AG09309 (cell line): Measurements from ENCODE around the gene TGFBR2.

Experiments
- DNase-seq: peaks from one replicate; pipeline ENCODE4 v3.0.0-alpha.2; 2010; ENCODE audit warnings: low read depth
- H3K4me3 ChIP-seq: 2 replicates; pipeline ENCODE4 v1.5.1; 2011; ENCODE audit warnings: mild to moderate bottlenecking, low read depth, low read length, moderate library complexity; ENCODE audit not compliant: control insufficient read depth
- CTCF ChIP-seq: IDR thresholded peaks from 2 replicates; pipeline ENCODE4 v1.5.1; 2011; ENCODE audit warnings: mild to moderate bottlenecking, low read depth, low read length, inconsistent platforms; ENCODE audit not compliant: insufficient read depth, control insufficient read depth; ENCODE audit errors: missing control alignments

TGFBR2 gene

GRCh38 chr3:30646961-30647752, 40.8 kb downstream of the TGFBR2 start:
- TF ChIP-seq CTCF = no peak
- H3K4me3 ChIP-seq = no peak overlapping the region
- no peak for DNase-seq

GRCh38 chr3:30648670-30649357, 42.4 kb downstream of the TGFBR2 start:
- no peak for TF ChIP-seq CTCF
- H3K4me3 ChIP-seq = no peak overlapping the region
- DNase-seq = no peak

- H3K4me3 ChIP-seq = no peak overlapping the region
- DNase-seq = no peak
- TF ChIP-seq CTCF = no peak
Measured at GRCh38 chr3:30649572-30650318, 43.3 kb downstream of the TGFBR2 start.

GRCh38 chr3:30650348-30650995, 44.1 kb downstream of the TGFBR2 start:
- H3K4me3 ChIP-seq = no peak overlapping the region
- no peak for TF ChIP-seq CTCF
- no peak for DNase-seq

GRCh38 chr3:30654269-30654668, 47.9 kb downstream of the TGFBR2 start:
- no peak for TF ChIP-seq CTCF
- no peak overlapping the region for H3K4me3 ChIP-seq
- no peak for DNase-seq

- no peak for TF ChIP-seq CTCF
- no peak overlapping the region for H3K4me3 ChIP-seq
- no peak for DNase-seq
Measured at GRCh38 chr3:30655187-30655812, 48.9 kb downstream of the TGFBR2 start.
